ENCODE results near the gene MAMSTR.
"Not testable (repeated sequence)": the region's sequence is repeated elsewhere in the genome, so short reads cannot be mapped to it uniquely, and the experiment has no call there.

The MAMSTR gene

GRCh38 chr19:48719263-48720171, at the start of gene MAMSTR:
Gene MAMSTR, minus strand, starts transcription at chr19:48719725. Its CDS starts 694 bp downstream, at chr19:48719031.
- DNase-seq, result no peak

- no peak for DNase-seq
These were observed 49.6 kb upstream of the MAMSTR start for GRCh38 chr19:48768994-48769713.

GRCh38 chr19:48768171-48768753, 48.7 kb upstream of the MAMSTR start:
- not testable (repeated sequence) for DNase-seq

GRCh38 chr19:48765816-48766215, 46.3 kb upstream of the MAMSTR start:
- DNase-seq, result not testable (repeated sequence)

GRCh38 chr19:48760504-48761205, 41.1 kb upstream of the MAMSTR start:
- DNase-seq, result no peak

- no peak for DNase-seq
These were observed 38.2 kb upstream of the MAMSTR start for GRCh38 chr19:48757741-48758144.

GRCh38 chr19:48757089-48757675, 37.7 kb upstream of the MAMSTR start:
- no peak for DNase-seq

GRCh38 chr19:48756686-48757085, 37.2 kb upstream of the MAMSTR start:
- DNase-seq, result no peak

GRCh38 chr19:48756212-48756611, 36.7 kb upstream of the MAMSTR start:
- no peak for DNase-seq

- DNase-seq, result no peak
These were observed 36.3 kb upstream of the MAMSTR start for GRCh38 chr19:48755787-48756186.

GRCh38 chr19:48755084-48755641, 35.6 kb upstream of the MAMSTR start, which contains the start of gene FGF21:
Gene FGF21, plus strand, starts transcription at chr19:48755524. Its CDS starts 713 bp downstream, at chr19:48756237.
- DNase-seq, result no peak

GRCh38 chr19:48752496-48753365, 33.2 kb upstream of the MAMSTR start, which contains the start of gene FUT1:
Gene FUT1, minus strand, starts transcription at chr19:48752641. Its CDS starts 1,360 bp downstream, at chr19:48751281.
- DNase-seq, result peak; percentile 92

- no peak for DNase-seq
These were observed 32.4 kb upstream of the MAMSTR start for GRCh38 chr19:48751845-48752495.

GRCh38 chr19:48750771-48751504, 31.4 kb upstream of the MAMSTR start:
- no peak for DNase-seq

GRCh38 chr19:48750351-48750750, 30.8 kb upstream of the MAMSTR start:
- DNase-seq, result no peak

GRCh38 chr19:48749571-48750198, 30.2 kb upstream of the MAMSTR start:
- no peak for DNase-seq

GRCh38 chr19:48746738-48747575, 27.4 kb upstream of the MAMSTR start, which contains the start of gene IZUMO1:
Gene IZUMO1, minus strand, starts transcription at chr19:48746909. Its CDS starts 1,050 bp downstream, at chr19:48745859.
- no peak for DNase-seq

- no peak for DNase-seq
These were observed 26.6 kb upstream of the MAMSTR start for GRCh38 chr19:48746110-48746509.
